Measurements from ENCODE around the gene ATP2C2. TPM values are rescaled to one million over a fixed set of nuclear protein-coding genes. Genes with fewer than 3 reads are reported as not detected.

Gene ATP2C2
- total RNA-seq, 1 donor from 2014 or later, result 32.1 TPM

- no peaks in the 10 kb centered on the region for H3K27me3 ChIP-seq (ENCODE audit: control insufficient read depth, insufficient read depth, low read length)
- DNase-seq (ENCODE audit: low read depth) (no peak), FAIRE-seq (no peak)
- H3K36me3 ChIP-seq (ENCODE audit: control insufficient read depth, insufficient read depth, low read length), result peaks cover 11% of the 10 kb centered on the region
- no peak for TF ChIP-seq CTCF (IDR thresholded peaks at IDR 0.05; ENCODE audit: insufficient read depth, low read length, severe bottlenecking)
- no peak overlapping the region for H3K4me3 ChIP-seq (ENCODE audit: low read depth, low read length)
Observed at GRCh38 chr16:84411768-84412167, 43.4 kb downstream of the ATP2C2 start.

DNA sequence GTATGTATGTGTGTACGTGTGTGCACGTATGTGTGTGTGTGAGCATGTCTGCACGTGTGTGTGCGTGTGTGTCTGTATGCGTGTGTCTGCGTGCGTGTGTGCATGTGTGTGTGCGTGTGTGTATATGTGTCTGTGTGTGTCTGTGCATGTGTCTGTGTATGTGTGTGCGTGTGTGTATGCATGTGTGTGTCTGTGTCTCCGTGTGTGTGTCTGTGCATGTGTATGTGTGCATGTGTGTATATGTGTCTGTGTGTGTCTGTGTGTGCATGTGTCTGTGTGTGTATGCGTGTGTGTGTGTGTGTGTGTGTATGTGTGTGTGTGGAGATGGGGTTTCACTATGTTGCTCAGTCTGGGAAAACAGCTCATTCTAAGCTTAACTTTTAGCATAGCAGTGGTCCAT, 43.9 kb downstream of the ATP2C2 start:
- Histone ChIP-seq H3K4me3 (ENCODE audit: low read depth, low read length) (no peak overlapping the region), H3K27me3 (ENCODE audit: control insufficient read depth, insufficient read depth, low read length) (no peaks in the 10 kb centered on the region), H3K36me3 (ENCODE audit: control insufficient read depth, insufficient read depth, low read length) (peaks cover 9% of the 10 kb centered on the region)
- DNase-seq (ENCODE audit: low read depth), result no peak
- TF ChIP-seq CTCF (IDR thresholded peaks at IDR 0.05; ENCODE audit: insufficient read depth, low read length, severe bottlenecking), result no peak
- FAIRE-seq, result no peak

DNA sequence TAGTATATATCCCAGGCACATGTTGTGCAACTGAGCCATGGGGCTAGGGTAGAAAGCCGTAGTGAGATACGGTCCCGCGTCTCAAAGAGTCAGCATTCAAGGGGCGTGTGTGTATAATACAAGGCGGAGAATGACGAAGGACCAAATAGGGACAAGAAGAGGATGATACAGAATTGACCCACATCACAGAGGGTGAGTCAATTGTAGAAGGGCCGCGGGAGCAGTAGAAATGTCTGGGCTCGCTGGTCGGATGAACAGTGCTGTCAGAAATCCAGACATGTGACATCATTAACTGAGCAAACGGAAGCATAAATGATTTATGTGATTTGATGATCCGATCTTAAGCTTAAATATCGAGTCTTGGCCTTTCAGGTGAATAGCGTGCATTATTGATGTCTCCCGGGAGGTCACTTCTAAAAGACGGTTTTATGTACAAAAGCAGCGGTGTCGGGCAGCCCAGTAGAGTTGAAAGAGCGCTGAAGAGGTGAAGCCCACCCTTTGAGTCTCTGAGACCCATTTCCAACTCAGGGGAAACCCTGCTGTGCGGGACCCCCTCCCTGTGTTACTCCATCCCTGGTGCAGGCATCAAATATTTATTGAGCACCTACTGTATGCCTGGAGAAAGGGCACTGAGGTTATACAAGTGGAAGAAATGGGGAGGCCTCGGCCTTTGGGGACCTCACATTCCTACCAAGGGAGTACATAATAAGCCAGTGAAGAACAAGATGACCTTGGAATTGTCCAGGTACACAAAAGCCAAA, 45.1 kb downstream of the ATP2C2 start:
- Histone ChIP-seq H3K27me3 (ENCODE audit: control insufficient read depth, insufficient read depth, low read length) (no peaks in the 10 kb centered on the region), H3K4me3 (ENCODE audit: low read depth, low read length) (no peak overlapping the region), H3K36me3 (ENCODE audit: control insufficient read depth, insufficient read depth, low read length) (peaks cover 9% of the 10 kb centered on the region)
- DNase-seq (ENCODE audit: low read depth) (no peak), FAIRE-seq (no peak)
- no peak for TF ChIP-seq CTCF (IDR thresholded peaks at IDR 0.05; ENCODE audit: insufficient read depth, low read length, severe bottlenecking)

- peaks cover 5% of the 10 kb centered on the region for H3K36me3 ChIP-seq (ENCODE audit: control insufficient read depth, insufficient read depth, low read length)
- no peak overlapping the region for H3K4me3 ChIP-seq (ENCODE audit: low read depth, low read length)
- FAIRE-seq, result no peak
- no peaks in the 10 kb centered on the region for H3K27me3 ChIP-seq (ENCODE audit: control insufficient read depth, insufficient read depth, low read length)
- TF ChIP-seq CTCF (IDR thresholded peaks at IDR 0.05; ENCODE audit: insufficient read depth, low read length, severe bottlenecking), result no peak
- DNase-seq (ENCODE audit: low read depth), result no peak
Observed at GRCh38 chr16:84414789-84415326, 46.5 kb downstream of the ATP2C2 start.

- no peak for FAIRE-seq
- no peaks in the 10 kb centered on the region for H3K27me3 ChIP-seq (ENCODE audit: control insufficient read depth, insufficient read depth, low read length)
Observed at GRCh38 chr16:84416407-84417321, 48.3 kb downstream of the ATP2C2 start.

More at GRCh38 chr16:84416407-84417321, 48.3 kb downstream of the ATP2C2 start:
- DNase-seq (ENCODE audit: low read depth), result no peak
- H3K4me3 ChIP-seq (ENCODE audit: low read depth, low read length), result no peak overlapping the region
- H3K36me3 ChIP-seq (ENCODE audit: control insufficient read depth, insufficient read depth, low read length), result peaks cover 5% of the 10 kb centered on the region
- no peak for TF ChIP-seq CTCF (IDR thresholded peaks at IDR 0.05; ENCODE audit: insufficient read depth, low read length, severe bottlenecking)
